ENCODE results near the gene HUS1B. TPM values are rescaled to one million over a fixed set of nuclear protein-coding genes. Genes with fewer than 3 reads are reported as not detected.

HUS1B gene
- total RNA-seq, 1 donor from 2014 or later: 0.41 TPM

GRCh38 chr6:610882-611281 lies 46.0 kb downstream of the HUS1B start:
- no peaks in the 10 kb centered on the region for H3K4me1 Mint-ChIP-seq (ENCODE audit: unreplicated experiment)
- H3K9me3 Mint-ChIP-seq: no peaks in the 10 kb centered on the region
- H3K4me3 Mint-ChIP-seq: no peak overlapping the region
- TF ChIP-seq CTCF (conservative IDR thresholded peaks at IDR 0.05): no peak
- DNase-seq (ENCODE audit: extremely low spot score, unreplicated experiment): no peak
- no peak overlapping the region for H3K27ac Mint-ChIP-seq
- H3K27me3 Mint-ChIP-seq: no peaks in the 10 kb centered on the region
- peaks cover 23% of the 10 kb centered on the region for H3K36me3 Mint-ChIP-seq

GRCh38 chr6:609905-610304 lies 47.0 kb downstream of the HUS1B start:
- no peaks in the 10 kb centered on the region for H3K4me1 Mint-ChIP-seq (ENCODE audit: unreplicated experiment)
- no peak for DNase-seq (ENCODE audit: extremely low spot score, unreplicated experiment)
- TF ChIP-seq CTCF (conservative IDR thresholded peaks at IDR 0.05): no peak
- H3K36me3 Mint-ChIP-seq: peaks cover 19% of the 10 kb centered on the region
- H3K9me3 Mint-ChIP-seq: no peaks in the 10 kb centered on the region
- H3K4me3 Mint-ChIP-seq: no peak overlapping the region
- H3K27ac Mint-ChIP-seq: no peak overlapping the region
- no peaks in the 10 kb centered on the region for H3K27me3 Mint-ChIP-seq

GRCh38 chr6:606829-607379 lies 50.0 kb downstream of the HUS1B start:
- H3K4me1 Mint-ChIP-seq (ENCODE audit: unreplicated experiment): no peaks in the 10 kb centered on the region
- no peak overlapping the region for H3K4me3 Mint-ChIP-seq
- H3K36me3 Mint-ChIP-seq: peaks cover 15% of the 10 kb centered on the region
- no peak overlapping the region for H3K27ac Mint-ChIP-seq
- H3K27me3 Mint-ChIP-seq: no peaks in the 10 kb centered on the region
- no peaks in the 10 kb centered on the region for H3K9me3 Mint-ChIP-seq
- no peak for TF ChIP-seq CTCF (conservative IDR thresholded peaks at IDR 0.05)
- DNase-seq (ENCODE audit: extremely low spot score, unreplicated experiment): no peak

Other genes with a start within 250 kb of the HUS1B start
- 21.6 and 22.9 TPM in 2 replicates for gene EXOC2, start 36.0 kb upstream of the HUS1B start, total RNA-seq (ENCODE audit: low replicate concordance)